Measurements from ENCODE around the gene LILRB2.
"Not testable (repeated sequence)": the region's sequence is repeated elsewhere in the genome, so short reads cannot be mapped to it uniquely, and the experiment has no call there.

LILRB2 gene

GRCh38 chr19:54282686-54283470 lies 2.0 kb upstream of the LILRB2 start:
- no peak for ATAC-seq
- TF ChIP-seq POU6F1 (CRISPR knock-in tag; IDR thresholded peaks at IDR 0.05; ENCODE audit: borderline replicate concordance, low read depth) = no peak
- TF ChIP-seq, protein P1, sequence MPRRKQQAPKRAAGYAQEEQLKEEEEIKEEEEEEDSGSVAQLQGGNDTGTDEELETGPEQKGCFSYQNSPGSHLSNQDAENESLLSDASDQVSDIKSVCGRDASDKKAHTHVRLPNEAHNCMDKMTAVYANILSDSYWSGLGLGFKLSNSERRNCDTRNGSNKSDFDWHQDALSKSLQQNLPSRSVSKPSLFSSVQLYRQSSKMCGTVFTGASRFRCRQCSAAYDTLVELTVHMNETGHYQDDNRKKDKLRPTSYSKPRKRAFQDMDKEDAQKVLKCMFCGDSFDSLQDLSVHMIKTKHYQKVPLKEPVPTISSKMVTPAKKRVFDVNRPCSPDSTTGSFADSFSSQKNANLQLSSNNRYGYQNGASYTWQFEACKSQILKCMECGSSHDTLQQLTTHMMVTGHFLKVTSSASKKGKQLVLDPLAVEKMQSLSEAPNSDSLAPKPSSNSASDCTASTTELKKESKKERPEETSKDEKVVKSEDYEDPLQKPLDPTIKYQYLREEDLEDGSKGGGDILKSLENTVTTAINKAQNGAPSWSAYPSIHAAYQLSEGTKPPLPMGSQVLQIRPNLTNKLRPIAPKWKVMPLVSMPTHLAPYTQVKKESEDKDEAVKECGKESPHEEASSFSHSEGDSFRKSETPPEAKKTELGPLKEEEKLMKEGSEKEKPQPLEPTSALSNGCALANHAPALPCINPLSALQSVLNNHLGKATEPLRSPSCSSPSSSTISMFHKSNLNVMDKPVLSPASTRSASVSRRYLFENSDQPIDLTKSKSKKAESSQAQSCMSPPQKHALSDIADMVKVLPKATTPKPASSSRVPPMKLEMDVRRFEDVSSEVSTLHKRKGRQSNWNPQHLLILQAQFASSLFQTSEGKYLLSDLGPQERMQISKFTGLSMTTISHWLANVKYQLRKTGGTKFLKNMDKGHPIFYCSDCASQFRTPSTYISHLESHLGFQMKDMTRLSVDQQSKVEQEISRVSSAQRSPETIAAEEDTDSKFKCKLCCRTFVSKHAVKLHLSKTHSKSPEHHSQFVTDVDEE (CRISPR knock-in tag; IDR thresholded peaks at IDR 0.05) = no peak
- TF ChIP-seq ISL1 (CRISPR knock-in tag; IDR thresholded peaks at IDR 0.05) = no peak

- not testable (repeated sequence) for ATAC-seq
Measured at GRCh38 chr19:54281729-54282075, 792 bp upstream of the LILRB2 start.

GRCh38 chr19:54280441-54280840 lies 469 bp downstream of the LILRB2 start:
- ATAC-seq = not testable (repeated sequence)

- not testable (repeated sequence) for ATAC-seq
Measured at GRCh38 chr19:54280025-54280424, 885 bp downstream of the LILRB2 start.

DNA sequence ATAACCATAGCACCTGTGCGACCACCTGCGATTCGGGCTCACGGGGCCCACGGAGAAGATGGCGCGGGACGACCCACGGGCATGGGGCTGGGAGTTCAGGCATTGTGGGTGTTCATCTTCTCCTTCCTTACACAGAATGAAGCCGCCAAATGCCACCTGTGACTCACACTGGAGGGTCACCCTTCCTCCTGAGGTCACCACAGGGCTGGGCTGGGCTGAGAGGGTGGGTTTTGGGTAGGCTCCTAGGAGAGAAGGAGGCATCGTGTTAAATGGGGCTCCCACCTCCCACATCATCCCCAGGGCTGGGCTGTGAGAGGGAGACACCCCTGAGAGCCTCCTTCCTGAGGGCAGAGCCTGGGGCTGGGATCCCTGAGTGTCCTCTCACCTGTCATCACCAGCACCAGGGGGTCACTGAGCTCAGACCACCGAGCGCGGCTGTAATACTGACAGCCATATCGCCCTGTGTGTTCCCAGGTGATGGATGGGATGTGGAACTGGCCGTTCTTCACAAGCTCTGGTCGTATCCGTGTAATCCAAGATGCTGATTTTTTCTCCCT lies 1.4 kb downstream of the LILRB2 start:
- TF ChIP-seq, protein P2, sequence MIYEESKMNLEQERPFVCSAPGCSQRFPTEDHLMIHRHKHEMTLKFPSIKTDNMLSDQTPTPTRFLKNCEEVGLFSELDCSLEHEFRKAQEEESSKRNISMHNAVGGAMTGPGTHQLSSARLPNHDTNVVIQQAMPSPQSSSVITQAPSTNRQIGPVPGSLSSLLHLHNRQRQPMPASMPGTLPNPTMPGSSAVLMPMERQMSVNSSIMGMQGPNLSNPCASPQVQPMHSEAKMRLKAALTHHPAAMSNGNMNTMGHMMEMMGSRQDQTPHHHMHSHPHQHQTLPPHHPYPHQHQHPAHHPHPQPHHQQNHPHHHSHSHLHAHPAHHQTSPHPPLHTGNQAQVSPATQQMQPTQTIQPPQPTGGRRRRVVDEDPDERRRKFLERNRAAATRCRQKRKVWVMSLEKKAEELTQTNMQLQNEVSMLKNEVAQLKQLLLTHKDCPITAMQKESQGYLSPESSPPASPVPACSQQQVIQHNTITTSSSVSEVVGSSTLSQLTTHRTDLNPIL (CRISPR knock-in tag; IDR thresholded peaks at IDR 0.05; ENCODE audit: low read depth) = no peak
- no peak for TF ChIP-seq POU6F1 (CRISPR knock-in tag; IDR thresholded peaks at IDR 0.05; ENCODE audit: borderline replicate concordance, low read depth)
- no peak for TF ChIP-seq ISL1 (CRISPR knock-in tag; IDR thresholded peaks at IDR 0.05)
- TF ChIP-seq ZFP3 (CRISPR knock-in tag; IDR thresholded peaks at IDR 0.05) = no peak
- no peak for TF ChIP-seq CSDC2 (CRISPR knock-in tag; IDR thresholded peaks at IDR 0.05)
- TF ChIP-seq SNAI2 (CRISPR knock-in tag; IDR thresholded peaks at IDR 0.05) = no peak
- no peak for TF ChIP-seq ZNF8 (CRISPR knock-in tag; IDR thresholded peaks at IDR 0.05)
- no peak for TF ChIP-seq ZNF70 (CRISPR knock-in tag; IDR thresholded peaks at IDR 0.05)
- TF ChIP-seq ZNF565 (CRISPR knock-in tag; conservative IDR thresholded peaks at IDR 0.05; ENCODE audit: low read depth) = no peak
- ATAC-seq = no peak

DNA sequence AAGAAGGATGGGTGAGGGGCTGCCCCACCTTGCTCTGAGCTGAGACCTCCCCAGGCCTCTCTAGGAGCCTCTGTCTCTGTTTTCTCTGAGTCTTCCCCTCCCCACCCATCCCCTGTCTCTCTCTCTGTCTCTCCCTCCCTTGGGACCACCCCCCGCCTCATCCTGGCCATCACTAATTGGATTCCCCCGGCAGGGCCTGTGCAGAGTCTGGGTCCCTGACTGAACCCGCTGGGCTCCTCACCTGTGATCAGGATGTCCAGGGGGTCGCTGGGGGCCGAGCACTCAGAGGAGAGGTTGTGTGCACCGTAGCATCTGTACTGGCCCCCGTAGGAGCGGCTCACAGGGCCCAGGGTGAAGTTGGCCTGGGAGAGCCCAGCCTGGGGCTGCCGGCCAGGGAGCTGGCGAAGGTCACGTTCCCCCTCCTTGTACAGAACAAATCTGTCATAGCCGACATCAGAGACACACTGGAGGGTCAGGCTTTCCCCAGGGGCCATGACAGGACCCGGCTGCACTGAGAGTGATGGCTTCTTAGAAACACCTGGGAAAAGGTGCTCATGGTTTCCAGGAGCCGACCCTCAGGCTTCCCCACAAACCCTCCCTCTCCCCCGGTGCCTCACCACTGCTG lies 2.2 kb downstream of the LILRB2 start:
- not testable (repeated sequence) for ATAC-seq

GRCh38 chr19:54278056-54278455 lies 2.9 kb downstream of the LILRB2 start:
- not testable (repeated sequence) for ATAC-seq

DNA sequence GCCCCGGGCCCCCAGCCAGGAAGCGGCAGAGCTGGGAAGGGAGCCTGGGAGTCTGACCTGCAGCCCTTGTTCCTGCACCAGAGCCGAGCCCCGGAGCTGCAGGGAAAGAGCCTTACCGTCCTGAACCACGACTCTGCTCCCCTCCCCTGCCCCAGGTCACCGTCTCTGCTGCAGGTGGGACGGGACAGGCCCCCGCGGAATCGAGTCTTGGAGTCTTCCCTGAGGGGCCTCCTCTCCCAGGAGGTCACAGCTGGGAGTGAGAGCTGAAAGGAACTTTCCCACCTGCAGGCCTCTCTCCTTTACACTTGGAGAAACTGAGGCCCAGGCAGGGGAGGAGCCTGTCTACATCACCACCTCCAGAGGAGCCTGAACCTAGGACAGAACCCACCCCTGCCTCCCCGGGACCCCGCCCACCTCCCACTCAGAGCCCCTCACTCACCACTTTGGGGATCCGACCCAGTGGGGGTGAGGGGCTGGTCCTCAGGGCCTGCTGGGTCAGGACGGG lies 3.7 kb downstream of the LILRB2 start:
- ATAC-seq = not testable (repeated sequence)
